ENCODE results near the gene FOXD1.
"Not testable (repeated sequence)": the region's sequence is repeated elsewhere in the genome, so short reads cannot be mapped to it uniquely, and the experiment has no call there.

Gene FOXD1

DNA sequence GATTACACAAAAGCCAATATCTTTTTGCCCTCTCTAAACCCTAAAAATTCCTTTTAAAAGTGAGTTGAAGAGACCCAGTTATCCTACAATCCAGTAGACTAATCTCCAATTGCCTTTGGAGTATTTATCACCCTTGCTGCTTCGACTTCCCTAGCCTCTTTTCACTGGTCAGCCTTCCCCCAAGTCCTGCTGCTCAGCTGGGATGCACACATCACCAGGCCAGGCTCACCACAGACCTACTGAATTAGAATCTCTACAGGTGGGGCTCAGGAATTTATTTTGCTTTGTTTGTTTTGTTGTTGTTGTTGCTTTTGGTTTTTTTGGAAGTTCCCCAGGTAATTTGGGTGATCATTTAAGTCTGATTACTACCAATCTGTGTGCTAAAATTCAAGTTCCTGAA is 11.6 kb upstream of the FOXD1 start:
- no peak for DNase-seq

DNA sequence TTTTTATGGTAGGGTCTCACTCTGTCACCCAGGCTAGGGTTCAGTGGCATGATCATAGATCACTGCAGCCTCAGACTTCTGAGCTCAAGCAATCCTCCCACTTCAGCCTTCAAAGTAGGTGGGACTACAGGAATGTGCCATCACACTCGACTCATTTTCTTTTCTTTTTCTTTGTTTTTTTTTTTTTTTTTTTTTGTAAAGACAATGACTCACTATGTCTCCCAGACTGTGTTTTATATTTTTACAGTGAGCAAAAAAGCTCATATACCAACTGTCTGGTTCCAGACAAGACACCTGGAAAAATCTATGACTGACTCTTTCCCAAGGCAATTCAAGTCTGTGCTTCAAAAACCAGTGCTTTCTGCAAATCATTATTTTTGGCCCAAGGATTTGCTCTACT is 10.8 kb upstream of the FOXD1 start:
- no peak for DNase-seq

DNA sequence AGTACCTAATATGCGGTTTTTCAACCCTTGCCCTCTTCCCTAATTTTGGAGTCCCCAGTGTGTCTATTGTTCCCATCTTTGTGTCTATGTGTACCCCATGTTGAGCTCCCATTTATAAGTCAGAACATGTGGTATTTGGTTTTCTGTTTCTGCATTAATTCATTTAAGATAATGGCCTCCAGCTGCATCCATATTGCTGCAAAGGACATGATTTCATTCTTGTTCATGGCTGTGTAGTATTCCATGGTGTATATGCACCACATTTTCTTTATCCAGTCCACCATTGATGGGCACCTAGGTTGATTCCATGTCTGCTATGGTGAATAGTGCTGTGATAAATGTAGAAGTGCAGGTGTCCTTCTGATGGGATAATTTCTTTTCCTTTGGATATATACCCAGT is 7.9 kb upstream of the FOXD1 start:
- not testable (repeated sequence) for DNase-seq

DNA sequence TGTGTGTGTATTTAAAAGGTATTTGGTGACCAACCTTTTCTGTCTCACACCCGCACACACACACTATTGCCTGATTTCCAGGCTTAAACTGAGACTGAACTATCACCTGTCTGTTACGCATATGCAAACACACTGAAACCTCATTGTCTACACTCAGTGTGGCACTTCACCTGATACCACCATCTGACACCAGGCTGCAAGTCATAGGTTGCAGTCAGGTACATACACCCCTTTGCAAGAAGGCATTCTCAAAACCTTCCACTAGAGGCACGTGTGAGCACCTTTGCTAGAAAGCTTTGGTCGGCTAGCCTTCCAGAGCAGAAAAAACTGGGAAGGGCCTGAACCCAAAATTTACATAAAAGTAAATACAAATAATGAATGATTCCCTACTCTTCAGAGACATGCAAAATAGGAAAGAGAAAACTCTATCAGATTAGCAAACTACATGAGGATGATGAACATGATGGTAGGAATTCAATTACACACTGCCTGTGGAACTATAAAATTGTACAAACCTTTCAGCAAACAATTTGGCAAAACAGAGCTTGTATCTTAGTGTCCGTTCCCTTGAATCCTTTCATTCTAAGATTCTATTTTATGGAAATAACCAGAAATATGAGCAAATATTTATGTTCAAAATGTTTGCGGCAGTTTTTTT is 5.9 kb upstream of the FOXD1 start:
- peak; percentile 23 to 36 for DNase-seq

DNA sequence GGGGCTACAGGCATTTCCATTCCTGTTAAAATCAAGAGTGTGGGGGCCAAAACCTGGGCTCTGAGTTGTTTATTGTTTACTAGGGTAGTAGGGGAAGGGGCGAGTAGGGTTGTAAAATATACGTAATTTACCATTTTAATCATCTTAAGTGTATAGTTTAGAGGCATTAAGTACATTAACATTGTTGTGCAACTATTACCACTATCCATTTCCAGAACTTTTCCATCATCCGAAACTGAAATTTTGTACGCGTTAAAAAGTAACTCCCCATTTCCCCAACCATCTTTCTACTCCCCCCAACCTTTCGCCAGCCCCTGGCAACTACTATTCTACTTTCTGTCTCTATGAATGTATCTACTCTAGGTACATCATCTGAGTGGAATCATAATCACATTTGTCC is 3.6 kb upstream of the FOXD1 start:
- no peak for DNase-seq

DNA sequence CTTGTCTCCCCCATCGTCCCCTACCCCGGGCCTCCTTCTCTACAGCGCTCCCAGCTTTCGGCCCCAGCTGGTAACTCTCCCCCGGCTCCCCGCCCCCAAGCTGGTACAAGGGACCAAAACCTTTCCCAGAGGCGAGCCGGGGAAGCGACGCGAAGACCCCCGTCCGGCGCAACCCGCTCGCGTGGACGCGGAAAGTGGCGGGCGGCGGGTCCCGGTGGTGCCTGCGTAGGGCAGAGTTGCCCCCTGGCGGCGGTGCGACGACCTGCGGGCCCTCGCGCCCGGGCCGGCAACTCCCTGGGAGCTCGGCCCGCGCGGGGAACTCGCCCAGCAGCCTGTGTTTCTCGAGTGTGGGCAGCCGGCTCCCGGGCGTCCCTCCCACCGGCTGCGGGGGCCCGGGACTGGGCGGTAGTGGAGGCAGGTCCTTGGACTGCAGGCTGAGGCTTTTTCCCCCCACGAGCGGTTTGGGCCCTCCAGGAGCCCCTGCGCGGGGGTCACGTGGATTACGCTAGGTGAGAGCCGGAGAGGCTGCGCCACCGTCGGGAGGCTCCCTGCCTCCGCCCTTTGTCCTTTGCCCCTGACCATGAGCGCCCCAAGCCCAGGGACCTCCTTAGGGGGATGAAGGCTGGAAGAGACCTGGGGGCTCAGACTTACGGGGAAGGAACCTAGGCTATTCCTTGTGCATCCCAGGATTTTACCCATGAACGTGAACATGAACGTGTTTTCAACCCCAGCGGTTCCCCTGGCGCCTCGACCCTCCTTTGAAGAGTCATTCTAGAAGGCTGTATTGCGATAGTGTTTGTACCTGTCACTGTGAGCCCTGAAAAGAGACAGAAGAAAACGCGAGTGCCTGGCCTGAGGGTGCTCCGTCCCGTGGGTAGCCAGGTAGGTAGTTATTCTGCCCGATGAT is 2.9 kb upstream of the FOXD1 start:
- peak; percentile 22 to 45 for DNase-seq

DNA sequence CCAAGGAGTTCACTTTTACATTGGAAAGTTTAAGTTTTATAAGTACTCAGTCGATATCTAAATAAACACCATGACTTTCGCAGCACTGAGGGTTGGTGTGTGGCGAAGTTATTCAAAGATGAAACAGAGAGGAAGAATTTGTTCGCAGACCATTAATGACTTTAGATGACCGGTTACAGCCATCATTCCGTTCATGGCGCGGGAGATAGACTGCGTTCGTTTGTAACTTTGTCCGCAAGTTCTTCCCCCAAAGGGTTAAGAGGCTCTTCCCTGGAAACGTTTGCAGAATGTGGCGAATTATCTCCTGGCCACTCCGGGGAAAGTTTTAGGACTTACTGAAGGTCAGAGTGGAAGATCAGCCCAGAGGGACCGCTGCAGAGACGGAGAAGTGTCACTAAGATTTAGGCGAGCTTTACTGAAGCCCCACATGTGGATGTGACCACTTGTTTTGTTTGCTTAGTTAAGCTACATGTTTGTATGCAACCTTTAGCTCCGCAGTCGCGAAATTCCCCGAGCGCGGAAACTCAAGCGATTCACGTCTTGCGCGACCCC is 2.2 kb upstream of the FOXD1 start:
- no peak for DNase-seq

DNA sequence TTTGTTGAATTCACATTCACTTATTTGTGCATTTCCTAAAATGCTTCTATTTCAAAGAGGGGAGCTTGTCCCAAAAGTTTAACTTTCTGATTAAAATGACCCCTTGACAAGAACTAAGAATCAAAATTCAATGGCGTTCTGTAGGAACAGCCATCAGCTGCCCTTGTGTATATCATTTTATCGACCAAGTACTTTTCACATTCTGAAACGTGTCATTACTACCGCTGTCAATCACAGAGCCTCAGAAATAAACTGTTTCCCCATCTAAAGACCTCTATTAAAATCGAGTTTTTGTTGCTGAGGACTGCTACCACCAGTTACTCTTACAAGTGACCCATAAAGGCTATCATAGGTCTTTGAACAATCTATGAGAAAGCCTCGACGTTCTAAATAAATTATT is 1.6 kb upstream of the FOXD1 start:
- DNase-seq, result no peak

DNA sequence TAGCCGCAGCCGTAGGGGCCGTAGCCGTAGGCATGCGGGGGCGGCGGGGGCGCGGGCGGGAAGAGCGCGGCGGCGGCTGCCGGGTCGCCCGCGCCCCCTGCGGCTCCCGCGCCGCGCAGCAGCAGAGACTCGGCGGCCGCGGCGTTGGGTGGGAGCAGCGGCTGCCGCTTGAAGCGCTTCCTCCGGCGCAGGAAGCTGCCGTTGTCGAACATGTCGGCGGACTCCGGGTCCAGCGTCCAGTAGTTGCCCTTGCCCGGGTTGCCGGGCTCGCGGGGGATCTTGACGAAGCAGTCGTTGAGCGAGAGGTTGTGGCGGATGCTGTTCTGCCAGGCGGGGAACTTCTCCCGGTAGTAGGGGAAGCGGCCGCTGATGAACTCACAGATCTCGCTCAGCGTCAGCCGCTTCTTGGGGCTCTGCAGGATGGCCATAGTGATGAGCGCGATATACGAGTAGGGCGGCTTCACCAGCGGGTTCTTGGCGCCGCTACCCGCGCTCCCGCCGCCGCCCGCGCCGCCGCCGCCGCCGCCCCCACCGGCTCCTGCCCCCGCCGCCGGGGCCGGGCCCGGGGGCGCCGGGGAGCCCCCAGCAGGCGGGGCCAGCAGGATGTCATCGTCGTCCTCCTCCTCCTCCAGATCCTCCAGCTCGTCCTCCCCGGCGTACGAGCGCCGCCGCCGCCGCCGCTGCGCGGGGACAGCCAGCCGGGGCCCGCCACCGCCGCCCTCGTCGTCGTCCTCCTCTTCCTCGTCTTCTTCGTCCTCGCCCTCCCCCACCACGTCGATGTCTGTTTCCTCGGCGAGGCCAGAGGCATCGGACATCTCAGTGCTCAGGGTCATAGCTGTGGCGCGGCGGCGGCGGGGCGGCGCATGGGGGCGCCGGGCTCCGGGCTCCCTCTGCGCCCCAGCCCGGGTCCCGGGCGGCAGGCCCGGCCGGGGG is 781 bp downstream of the FOXD1 start:
- peak; percentile 7 to 27 for DNase-seq

DNA sequence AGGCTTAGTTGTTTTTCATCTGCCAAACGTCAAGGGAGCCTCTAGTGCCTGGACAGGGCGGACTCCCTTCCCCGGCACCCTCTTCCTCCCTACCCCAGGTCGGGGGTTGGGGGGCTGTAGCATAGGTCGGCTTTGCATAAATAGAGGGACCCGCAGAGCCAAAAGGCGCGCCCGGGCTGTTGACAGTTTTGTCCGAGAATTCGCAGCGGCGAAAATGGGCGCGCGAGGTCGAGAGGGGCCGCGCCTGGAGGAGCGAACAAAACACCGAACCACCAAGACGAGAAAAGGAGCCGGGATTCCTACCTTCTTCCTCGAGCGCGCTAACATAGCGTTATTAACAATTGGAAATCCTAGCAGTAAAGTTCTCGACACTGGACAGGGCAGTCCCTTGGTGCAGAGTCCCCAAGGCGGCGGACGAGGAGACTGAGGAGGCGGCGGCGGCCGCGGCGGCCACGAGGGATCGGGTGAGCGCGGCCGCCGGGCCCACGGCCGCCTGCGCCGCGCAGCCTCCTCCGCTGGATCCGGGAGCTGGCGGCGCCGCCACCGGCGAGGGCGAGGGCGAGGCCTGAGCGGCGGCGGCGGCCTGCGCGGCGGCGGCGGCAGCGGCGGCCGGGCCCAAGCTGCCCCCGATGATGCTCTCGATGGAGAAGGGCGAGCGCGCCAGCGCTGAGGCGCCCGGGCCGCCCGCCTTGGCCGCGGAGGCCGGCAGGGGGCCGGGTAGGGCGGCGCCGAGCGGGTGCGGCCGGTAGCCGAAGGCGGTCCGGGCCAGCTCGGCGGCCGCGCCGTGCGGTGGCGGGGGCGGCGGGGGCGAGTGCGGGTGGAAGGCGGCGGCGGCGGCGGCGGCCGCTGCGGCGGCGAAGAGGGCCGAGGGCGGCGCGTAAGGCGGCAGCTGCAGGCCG is 1.7 kb downstream of the FOXD1 start:
- no peak for DNase-seq

DNA sequence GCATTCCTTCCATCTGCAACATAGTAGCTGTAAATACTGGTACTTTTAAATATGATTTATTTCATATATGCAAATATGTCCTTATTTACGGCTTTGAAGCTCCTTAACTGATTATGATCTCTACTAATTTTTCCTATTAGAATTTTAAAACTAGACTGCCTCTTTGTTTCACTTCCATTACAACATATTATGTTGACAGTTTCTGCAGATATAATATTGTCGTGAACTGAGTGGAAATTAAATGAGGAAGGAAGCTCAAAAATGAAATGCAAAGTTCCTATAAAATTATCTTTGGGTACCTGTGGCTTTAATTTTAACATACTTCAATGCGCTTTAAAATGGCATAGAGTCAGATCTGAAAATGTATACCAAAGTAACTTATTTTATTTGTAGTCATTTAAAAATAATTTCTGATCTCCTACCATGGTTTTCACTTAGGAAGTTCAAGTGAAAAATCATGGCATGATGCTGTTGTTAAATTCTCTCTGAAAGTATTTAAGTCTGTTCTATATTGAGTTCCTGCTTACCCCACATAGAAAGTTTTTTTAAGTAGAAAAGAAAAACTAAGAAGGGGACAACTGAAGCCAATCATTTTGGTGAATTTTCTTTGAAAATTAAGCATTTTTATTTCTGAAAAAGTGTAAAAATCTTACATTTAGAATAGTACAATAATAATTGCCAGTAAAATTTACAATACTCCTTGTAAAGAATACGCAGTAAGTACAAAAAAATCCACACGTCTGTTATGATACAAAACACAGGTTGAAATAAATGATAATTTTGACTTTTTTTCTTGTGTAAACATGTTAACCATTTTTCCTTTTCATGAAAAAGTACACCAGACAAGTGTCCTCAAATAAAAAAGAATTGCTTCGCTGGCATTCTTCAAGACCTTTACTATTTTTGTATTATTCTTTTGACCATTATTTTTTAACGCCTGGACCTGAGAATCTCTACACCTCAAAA is 2.6 kb downstream of the FOXD1 start:
- no peak for DNase-seq

DNA sequence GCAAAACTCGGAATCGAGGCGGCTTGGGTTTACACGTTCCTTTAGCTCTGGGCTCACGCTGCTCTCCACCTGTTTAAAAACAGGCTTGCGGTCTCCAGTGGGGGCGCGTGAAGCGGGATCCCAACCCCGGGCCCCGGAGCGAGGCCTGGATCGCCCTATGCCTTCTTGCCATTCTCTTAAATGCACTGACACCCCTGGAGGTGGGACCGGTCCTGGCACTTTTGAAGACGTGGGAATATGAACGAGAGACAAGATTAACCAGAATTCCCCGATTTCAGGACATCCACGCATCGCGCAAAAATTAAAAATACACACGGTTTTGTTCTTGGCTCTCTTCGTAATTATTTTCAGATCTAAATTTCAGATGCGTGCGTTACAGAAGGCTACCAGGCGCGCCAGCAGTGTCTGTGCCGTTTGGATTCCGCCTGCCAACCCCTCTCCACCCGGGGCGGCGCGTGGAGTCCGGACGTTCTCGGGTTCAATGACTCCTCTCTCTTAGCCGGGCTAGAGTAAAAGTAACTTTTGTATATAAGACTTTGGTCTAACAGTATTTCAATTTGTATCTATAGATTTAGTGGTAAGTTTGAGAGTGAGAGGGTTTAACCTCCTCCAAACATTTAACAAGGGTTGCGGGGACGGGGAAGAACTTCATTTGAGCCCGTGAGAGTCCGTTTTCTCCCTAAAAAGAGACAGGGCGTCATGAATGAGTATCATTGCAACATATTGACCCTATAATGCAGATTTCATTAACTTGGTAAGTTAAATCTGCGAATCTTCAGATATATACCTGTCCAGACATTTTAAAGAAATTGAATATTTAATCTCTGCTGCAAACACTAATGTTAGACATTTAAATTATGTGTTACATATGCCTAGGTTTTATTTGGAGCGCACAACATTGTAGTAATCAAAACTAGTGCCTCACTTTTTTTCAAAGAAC is 3.8 kb downstream of the FOXD1 start:
- DNase-seq, result no peak

DNA sequence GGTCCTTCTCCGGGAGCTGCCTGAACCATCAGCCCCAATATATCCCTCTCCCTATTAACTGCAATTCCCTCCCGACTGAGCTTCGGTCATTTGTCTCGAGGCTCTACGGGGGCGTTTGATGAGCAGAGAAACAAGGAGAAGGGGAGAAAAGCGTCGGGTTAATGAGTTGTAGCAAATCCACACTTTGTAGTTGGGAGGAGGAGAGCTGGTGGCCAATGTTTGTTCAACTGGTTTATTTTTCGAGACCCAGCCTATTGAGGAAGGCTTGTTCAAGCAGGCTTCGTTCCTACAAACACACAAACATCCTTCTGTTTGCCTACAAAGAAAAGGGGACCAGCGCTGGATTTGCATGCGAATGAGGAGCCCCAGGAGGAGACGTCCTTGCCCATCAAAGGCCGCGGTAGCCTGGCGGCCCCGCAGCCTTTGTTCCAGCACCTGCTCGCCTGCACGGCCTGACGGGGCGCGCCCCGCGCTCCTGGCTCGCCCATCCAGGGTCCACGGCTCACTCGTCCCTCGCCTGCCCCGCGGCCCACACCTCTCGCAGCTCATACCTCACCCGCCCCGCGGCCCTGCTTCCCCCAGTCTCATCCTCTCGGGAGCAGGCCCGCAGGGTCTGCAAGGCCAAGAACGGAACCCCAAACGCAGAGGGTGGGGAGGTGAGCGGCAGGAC is 4.6 kb downstream of the FOXD1 start:
- DNase-seq, result no peak

DNA sequence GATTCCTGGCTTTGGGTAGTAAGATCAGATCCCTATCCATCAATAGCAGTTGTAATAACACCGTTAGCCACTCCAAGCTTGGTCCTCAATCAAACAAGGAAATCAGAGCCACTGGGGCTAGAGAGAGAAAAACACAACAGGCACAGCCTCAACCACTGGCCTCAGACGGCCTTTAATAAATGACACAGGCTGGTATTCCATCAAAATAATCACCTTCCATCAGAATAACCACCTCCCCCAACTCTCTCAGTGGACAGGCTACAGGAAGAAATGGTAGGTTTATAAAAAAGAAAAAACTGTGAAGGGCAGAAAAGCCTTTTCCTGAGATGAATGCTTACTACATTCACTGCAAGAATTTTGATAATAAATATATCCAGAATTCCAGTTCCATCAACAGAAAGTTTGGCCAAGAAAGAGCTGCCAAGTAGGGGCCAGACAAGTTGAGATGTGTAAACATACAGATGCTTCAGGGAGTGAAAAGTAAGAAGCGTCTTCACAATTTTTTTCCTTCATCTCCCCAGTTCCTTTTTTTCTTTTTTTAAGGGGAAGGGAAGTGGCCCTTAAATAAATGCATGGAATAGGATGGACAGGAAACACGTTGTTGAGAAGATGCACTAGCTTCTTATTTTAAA is 5.5 kb downstream of the FOXD1 start:
- no peak for DNase-seq

DNA sequence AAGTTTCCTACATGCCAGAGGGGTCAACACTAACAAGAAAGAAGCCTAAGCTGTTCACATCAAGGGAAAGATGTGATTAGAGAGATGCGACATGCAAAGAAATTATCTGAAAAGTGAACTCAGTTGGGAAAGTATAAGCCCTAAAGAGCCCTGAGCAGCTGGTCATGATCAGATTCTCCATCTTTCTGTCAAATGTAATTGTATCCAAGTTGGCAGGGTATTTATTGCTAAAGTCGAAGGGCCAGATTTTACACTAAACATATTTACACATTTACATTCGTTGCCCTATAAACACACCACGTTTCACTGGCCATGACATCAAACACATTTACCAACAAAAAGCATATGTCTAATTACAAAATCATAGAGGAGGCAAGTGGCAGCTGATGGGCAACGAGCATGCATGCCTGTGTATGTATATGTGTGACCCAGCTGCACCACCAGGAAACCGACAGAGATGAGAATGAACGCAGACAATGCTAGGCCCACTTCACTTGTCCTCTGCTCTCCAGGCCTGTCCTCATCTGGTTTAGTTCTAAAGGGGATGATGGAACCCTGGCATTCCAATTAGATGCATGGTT is 6.3 kb downstream of the FOXD1 start:
- DNase-seq, result no peak

DNA sequence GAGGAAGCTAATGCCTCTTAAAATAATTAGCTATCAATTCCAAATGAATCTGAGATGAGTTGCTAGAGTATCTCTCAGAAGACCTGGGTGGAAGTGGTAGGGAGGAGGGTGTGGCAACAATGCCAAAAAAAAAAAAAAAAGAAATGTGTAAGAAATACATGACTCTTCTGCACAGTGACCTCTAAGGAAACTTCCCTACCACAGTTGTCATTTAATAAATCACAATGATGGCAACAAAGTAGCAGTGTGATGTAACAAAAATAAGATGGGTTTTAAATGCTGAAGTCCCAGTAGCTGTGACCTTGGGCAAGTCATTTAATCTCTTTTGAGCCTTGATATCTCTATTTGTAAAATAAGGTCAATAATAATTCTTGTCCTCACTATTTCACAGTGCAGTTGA is 7.2 kb downstream of the FOXD1 start:
- DNase-seq, result no peak

DNA sequence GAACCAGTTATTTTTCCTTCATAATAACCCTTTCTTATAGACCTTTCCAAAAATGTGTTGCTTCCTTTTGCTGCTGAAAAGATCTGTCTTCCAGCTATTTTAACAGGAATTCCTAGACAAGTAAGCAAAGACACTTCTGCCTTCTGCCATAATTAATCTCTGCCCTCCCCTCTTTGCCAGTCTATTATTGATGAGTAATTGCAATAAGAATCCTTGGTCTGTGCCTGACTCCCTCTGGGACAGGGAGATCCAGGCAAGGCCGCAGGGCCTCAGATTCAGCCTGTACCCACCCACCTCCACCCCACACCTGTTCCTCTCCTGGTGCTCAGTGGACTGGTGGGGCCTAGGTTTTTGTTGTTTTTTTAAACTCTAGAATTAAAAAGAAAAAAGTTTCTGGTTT is 8.3 kb downstream of the FOXD1 start:
- no peak for DNase-seq
